CD14-positive monocyte (primary cell): Measurements from ENCODE around the gene CDHR5. TPM values are rescaled to one million over a fixed set of nuclear protein-coding genes. Genes with fewer than 3 reads are reported as not detected.

ENCODE experiments used
- DNase-seq, 3 donors: peaks; one replicate each; pipeline ENCODE4 v3.0.0-alpha.2; 2011 to 2022
- H2AFZ ChIP-seq: 2 replicates; pipeline ENCODE4 v1.6.0; 2012; ENCODE audit warnings: mild to moderate bottlenecking, low read depth, low read length, inconsistent platforms; ENCODE audit not compliant: insufficient read depth, poor library complexity, severe bottlenecking
- H3K27ac ChIP-seq, 2 donors: 1 replicate in 1 of 2; 2 replicates in 1 of 2; pipeline ENCODE4 v1.5.1; 2012 to 2013; ENCODE audit warnings: low read length in 2 of 2, control low read depth in 1 of 2, inconsistent platforms in 1 of 2, low read depth in 1 of 2, mild to moderate bottlenecking in 1 of 2
- H3K27me3 ChIP-seq, 2 donors: one replicate each; pipeline versions ENCODE4 v1.6.0 to v1.6.1; 2011 to 2013; ENCODE audit warnings: low read length in 2 of 2; ENCODE audit not compliant: control insufficient read depth in 2 of 2, insufficient read depth in 2 of 2
- H3K36me3 ChIP-seq, 2 donors: replicated peaks in 1 of 2; 1 replicate in 1 of 2; 2 replicates in 1 of 2; pipeline versions ENCODE4 v1.5.1 to v1.6.1; 2012 to 2013; ENCODE audit warnings: low read length in 2 of 2, control low read depth in 1 of 2, inconsistent platforms in 1 of 2, mild to moderate bottlenecking in 1 of 2; ENCODE audit not compliant: insufficient read depth in 2 of 2, control insufficient read depth in 1 of 2
- H3K4me1 ChIP-seq, 2 donors: 1 replicate in 1 of 2; 2 replicates in 1 of 2; pipeline versions ENCODE4 v1.5.1 to v1.6.1; 2012 to 2013; ENCODE audit warnings: low read length in 2 of 2, control low read depth in 1 of 2, inconsistent platforms in 1 of 2, mild to moderate bottlenecking in 1 of 2, moderate library complexity in 1 of 2; ENCODE audit not compliant: insufficient read depth in 2 of 2, control insufficient read depth in 1 of 2
- H3K4me2 ChIP-seq: replicated peaks from 2 replicates; pipeline ENCODE3; 2012; ENCODE audit warnings: low read length, moderate library complexity, mild to moderate bottlenecking; ENCODE audit not compliant: poor library complexity, severe bottlenecking; ENCODE audit errors: extremely low read depth
- H3K4me3 ChIP-seq, 3 experiments: fragments of 200-600 bp in 1 of 3; sonication (generic) in 1 of 3; replicated peaks in 1 of 3; 1 replicate in 2 of 3; 2 replicates in 1 of 3; pipeline ENCODE4 v1.5.1; 2011 to 2013; ENCODE audit warnings: low read length in 3 of 3, mild to moderate bottlenecking in 3 of 3, control low read depth in 2 of 3, low read depth in 2 of 3, inconsistent platforms in 1 of 3, moderate library complexity in 1 of 3
- H3K79me2 ChIP-seq: 2 replicates; pipeline ENCODE4 v1.6.0; 2012; ENCODE audit warnings: mild to moderate bottlenecking, control low read depth, inconsistent platforms, low read length, moderate library complexity; ENCODE audit not compliant: insufficient read depth
- H3K9ac ChIP-seq: 2 replicates; pipeline ENCODE4 v1.6.0; 2017; ENCODE audit warnings: low read length, mild to moderate bottlenecking; ENCODE audit not compliant: insufficient read depth, poor library complexity, severe bottlenecking
- H3K9me3 ChIP-seq, 2 donors: replicated peaks in 1 of 2; 1 replicate in 1 of 2; 2 replicates in 1 of 2; pipeline versions ENCODE4 v1.5.1 to v1.6.1; 2012 to 2013; ENCODE audit warnings: low read length in 2 of 2, control low read depth in 1 of 2; ENCODE audit not compliant: control insufficient read depth in 1 of 2, insufficient read depth in 1 of 2
- H4K20me1 ChIP-seq: 2 replicates; pipeline ENCODE4 v1.6.0; 2012; ENCODE audit warnings: mild to moderate bottlenecking, low read length, control low read depth, moderate library complexity; ENCODE audit not compliant: insufficient read depth
- H3K27ac Mint-ChIP-seq, 7 donors: one replicate each; pipeline ENCODE4 v1.8.0; 2020; ENCODE audit warnings: mild to moderate bottlenecking in 7 of 7, mixed read lengths in 7 of 7, moderate library complexity in 6 of 7, inconsistent platforms in 2 of 7
- H3K27me3 Mint-ChIP-seq, 3 donors: one replicate each; pipeline ENCODE4 v1.8.0; 2021 to 2022; ENCODE audit warnings: low read depth in 3 of 3, mild to moderate bottlenecking in 3 of 3, mixed read lengths in 3 of 3, moderate library complexity in 3 of 3, inconsistent platforms in 1 of 3
- H3K36me3 Mint-ChIP-seq, 2 donors: one replicate each; pipeline ENCODE4 v1.8.0; 2020; ENCODE audit warnings: mixed read lengths in 2 of 2, inconsistent platforms in 1 of 2, mild to moderate bottlenecking in 1 of 2
- H3K4me1 Mint-ChIP-seq: one replicate; pipeline ENCODE4 v1.8.0; 2020; ENCODE audit warnings: mild to moderate bottlenecking, mixed read lengths
- H3K4me3 Mint-ChIP-seq, 2 donors: one replicate each; pipeline ENCODE4 v1.8.0; 2020; ENCODE audit warnings: mild to moderate bottlenecking in 2 of 2, mixed read lengths in 2 of 2, moderate library complexity in 1 of 2
- H3K9me3 Mint-ChIP-seq, 7 donors: one replicate each; pipeline ENCODE4 v1.8.0; 2020 to 2022; ENCODE audit warnings: mixed read lengths in 7 of 7, mild to moderate bottlenecking in 6 of 7, moderate library complexity in 6 of 7, inconsistent platforms in 2 of 7
- CTCF ChIP-seq: fragments of 200-600 bp; IDR thresholded peaks from one replicate; pipeline ENCODE4 v1.8.0; 2022; ENCODE audit warnings: antibody characterized with exemption, mild to moderate bottlenecking
- WGBS: methylation state at CpG from one replicate; pipeline ENCODE4 v1.1.5; 2013; ENCODE audit warnings: missing lambda C conversion rate; ENCODE audit not compliant: insufficient coverage; 5-methylcytosine and 5-hydroxymethylcytosine counted together
- intact Hi-C, 2 donors: fragments of 100-400 bp; cut with micrococcal nuclease; formaldehyde crosslinking; loops; one replicate each; pipeline versions ENCODE4 v1.15.0 to v1.15.1; 2023
- polyA plus RNA-seq, 3 donors: library from polyadenylated mRNA; depleted of rRNA in 1 of 3; unstranded in 2 of 3; stranded (reverse) in 1 of 3; fragments of 300-500 nt in 2 of 3; fragments of >200 nt in 1 of 3; fragmentation: Illumina TruSeq in 2 of 3; gene quantifications; 1 replicate in 2 of 3; 2 replicates in 1 of 3; pipeline ENCODE4 v1.2.3, GENCODE V29; 2012 to 2021

The CDHR5 gene
- polyA plus RNA-seq, 3 donors, result 0.18 to 0.43 (median 0.18) TPM

GRCh38 chr11:646214-646613 is 21.5 kb upstream of the CDHR5 start:
- 80% methylated on average over 3 of the region's 14 CpGs for WGBS
- Histone ChIP-seq H3K4me1 (peaks cover under 1 to 3% of the 10 kb centered on the region in 2 donors), H3K4me2 (no peak overlapping the region), H3K9ac (no peak overlapping the region), H3K9me3 (peaks cover 0 to 4% of the 10 kb centered on the region in 2 donors), H4K20me1 (peaks cover under 1% of the 10 kb centered on the region), H3K36me3 (peaks cover 26 to 79% of the 10 kb centered on the region in 2 donors), H3K27me3 (peaks cover 0 to under 1% of the 10 kb centered on the region in 2 donors), H2AFZ (no peak overlapping the region), H3K27ac (no peak overlapping the region), H3K79me2 (no peaks in the 10 kb centered on the region), H3K4me3 (no peak overlapping the region)
- Mint-ChIP-seq H3K36me3 (peaks cover 32 to 86% of the 10 kb centered on the region in 2 donors), H3K9me3 (peaks cover 0 to 4% (median 0%) of the 10 kb centered on the region in 7 donors), H3K27ac (no peak overlapping the region), H3K27me3 (peaks cover 0 to 5% (median 2%) of the 10 kb centered on the region in 3 donors), H3K4me1 (no peaks in the 10 kb centered on the region), H3K4me3 (no peak overlapping the region)
- no peak for TF ChIP-seq CTCF
- no peak for DNase-seq
- intact Hi-C loops, result no loop called here

GRCh38 chr11:645536-645935 is 20.8 kb upstream of the CDHR5 start:
- H3K27me3 Mint-ChIP-seq, result peaks cover 2 to 12% (median 5%) of the 10 kb centered on the region in 3 donors
- no peaks in the 10 kb centered on the region for H3K79me2 ChIP-seq
- H2AFZ ChIP-seq, result no peak overlapping the region
- peaks cover 3% of the 10 kb centered on the region for H3K4me1 Mint-ChIP-seq
- H4K20me1 ChIP-seq, result peaks cover 8% of the 10 kb centered on the region
- peaks cover 8 to 9% of the 10 kb centered on the region in 2 donors for H3K4me1 ChIP-seq
- H3K4me3 Mint-ChIP-seq, result no peak overlapping the region
- peaks cover 32 to 79% of the 10 kb centered on the region in 2 donors for H3K36me3 Mint-ChIP-seq
- peaks cover 25 to 75% of the 10 kb centered on the region in 2 donors for H3K36me3 ChIP-seq
- H3K27ac ChIP-seq, result no peak overlapping the region
- H3K9ac ChIP-seq, result no peak overlapping the region
- TF ChIP-seq CTCF, result no peak
- peaks cover 0 to 4% (median 2%) of the 10 kb centered on the region in 7 donors for H3K9me3 Mint-ChIP-seq
- 90% methylated on average over 15 of the region's 16 CpGs for WGBS
- no peak overlapping the region for H3K27ac Mint-ChIP-seq
- no peak overlapping the region for H3K4me3 ChIP-seq
- H3K9me3 ChIP-seq, result peaks cover 0 to 4% of the 10 kb centered on the region in 2 donors
- H3K27me3 ChIP-seq, result peaks cover 0 to 8% of the 10 kb centered on the region in 2 donors
- H3K4me2 ChIP-seq, result no peak overlapping the region
- intact Hi-C loops, result no loop called here
- no peak for DNase-seq
